ENCODE measurements around the gene PPP1R3G.

PPP1R3G gene

DNA sequence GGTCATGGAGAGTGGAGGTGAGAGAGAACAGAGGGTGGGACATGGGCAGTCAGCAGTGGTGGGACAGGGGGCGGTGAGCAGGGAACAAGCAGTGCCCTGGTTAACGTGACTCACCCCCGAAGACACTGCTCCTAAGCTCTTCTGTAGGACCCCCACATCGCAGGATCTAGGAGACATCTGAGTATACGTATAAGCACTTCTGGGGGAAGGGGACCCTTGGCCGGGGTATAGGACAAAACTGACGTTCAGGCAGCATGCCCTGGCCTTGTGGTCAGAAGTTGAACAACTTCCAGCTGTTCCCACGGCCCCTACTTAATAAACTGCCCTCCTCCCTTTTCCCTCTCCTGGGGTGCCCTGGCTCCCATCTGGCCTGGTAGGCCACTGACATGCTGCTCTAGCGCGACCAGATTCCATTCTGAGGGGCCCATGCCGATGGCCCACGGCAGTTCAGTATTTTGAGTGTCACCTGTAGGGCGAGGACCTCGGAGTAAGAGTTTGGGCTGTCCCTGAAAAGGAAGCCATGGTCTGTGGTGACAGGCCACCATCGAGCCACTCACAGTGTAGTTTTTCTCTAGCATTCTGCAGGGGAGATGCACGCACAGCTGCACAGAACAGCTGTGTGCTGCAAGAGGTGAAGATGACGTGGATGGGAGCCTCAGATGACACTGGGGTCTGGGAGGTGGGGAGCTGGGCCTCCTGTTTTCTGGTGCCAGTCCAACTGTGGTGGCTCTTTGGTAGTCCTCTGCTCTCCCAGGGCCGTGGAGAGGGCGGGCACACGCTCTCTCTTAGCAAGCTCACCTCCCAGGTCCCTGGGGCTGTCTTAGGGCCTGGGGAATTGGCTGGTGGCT is 38.4 kb downstream of the PPP1R3G start:
- TF ChIP-seq, protein P1, sequence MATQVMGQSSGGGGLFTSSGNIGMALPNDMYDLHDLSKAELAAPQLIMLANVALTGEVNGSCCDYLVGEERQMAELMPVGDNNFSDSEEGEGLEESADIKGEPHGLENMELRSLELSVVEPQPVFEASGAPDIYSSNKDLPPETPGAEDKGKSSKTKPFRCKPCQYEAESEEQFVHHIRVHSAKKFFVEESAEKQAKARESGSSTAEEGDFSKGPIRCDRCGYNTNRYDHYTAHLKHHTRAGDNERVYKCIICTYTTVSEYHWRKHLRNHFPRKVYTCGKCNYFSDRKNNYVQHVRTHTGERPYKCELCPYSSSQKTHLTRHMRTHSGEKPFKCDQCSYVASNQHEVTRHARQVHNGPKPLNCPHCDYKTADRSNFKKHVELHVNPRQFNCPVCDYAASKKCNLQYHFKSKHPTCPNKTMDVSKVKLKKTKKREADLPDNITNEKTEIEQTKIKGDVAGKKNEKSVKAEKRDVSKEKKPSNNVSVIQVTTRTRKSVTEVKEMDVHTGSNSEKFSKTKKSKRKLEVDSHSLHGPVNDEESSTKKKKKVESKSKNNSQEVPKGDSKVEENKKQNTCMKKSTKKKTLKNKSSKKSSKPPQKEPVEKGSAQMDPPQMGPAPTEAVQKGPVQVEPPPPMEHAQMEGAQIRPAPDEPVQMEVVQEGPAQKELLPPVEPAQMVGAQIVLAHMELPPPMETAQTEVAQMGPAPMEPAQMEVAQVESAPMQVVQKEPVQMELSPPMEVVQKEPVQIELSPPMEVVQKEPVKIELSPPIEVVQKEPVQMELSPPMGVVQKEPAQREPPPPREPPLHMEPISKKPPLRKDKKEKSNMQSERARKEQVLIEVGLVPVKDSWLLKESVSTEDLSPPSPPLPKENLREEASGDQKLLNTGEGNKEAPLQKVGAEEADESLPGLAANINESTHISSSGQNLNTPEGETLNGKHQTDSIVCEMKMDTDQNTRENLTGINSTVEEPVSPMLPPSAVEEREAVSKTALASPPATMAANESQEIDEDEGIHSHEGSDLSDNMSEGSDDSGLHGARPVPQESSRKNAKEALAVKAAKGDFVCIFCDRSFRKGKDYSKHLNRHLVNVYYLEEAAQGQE (IDR thresholded peaks at IDR 0.05; ENCODE audit: insufficient replicate concordance, low read depth), result no peak
- TF ChIP-seq POLR2AphosphoS5 (IDR thresholded peaks at IDR 0.05; ENCODE audit: low read depth) (no peak), GABPA (IDR thresholded peaks at IDR 0.05; ENCODE audit: low read depth) (no peak), SPI1 (IDR thresholded peaks at IDR 0.05; ENCODE audit: borderline replicate concordance, low read depth) (no peak)
- TF ChIP-seq, protein P2, sequence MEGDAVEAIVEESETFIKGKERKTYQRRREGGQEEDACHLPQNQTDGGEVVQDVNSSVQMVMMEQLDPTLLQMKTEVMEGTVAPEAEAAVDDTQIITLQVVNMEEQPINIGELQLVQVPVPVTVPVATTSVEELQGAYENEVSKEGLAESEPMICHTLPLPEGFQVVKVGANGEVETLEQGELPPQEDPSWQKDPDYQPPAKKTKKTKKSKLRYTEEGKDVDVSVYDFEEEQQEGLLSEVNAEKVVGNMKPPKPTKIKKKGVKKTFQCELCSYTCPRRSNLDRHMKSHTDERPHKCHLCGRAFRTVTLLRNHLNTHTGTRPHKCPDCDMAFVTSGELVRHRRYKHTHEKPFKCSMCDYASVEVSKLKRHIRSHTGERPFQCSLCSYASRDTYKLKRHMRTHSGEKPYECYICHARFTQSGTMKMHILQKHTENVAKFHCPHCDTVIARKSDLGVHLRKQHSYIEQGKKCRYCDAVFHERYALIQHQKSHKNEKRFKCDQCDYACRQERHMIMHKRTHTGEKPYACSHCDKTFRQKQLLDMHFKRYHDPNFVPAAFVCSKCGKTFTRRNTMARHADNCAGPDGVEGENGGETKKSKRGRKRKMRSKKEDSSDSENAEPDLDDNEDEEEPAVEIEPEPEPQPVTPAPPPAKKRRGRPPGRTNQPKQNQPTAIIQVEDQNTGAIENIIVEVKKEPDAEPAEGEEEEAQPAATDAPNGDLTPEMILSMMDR (IDR thresholded peaks at IDR 0.05; ENCODE audit: insufficient read depth, low read length), result no peak
- no peaks in the 10 kb centered on the region for H3K27me3 ChIP-seq (ENCODE audit: insufficient read depth, poor library complexity, severe bottlenecking)
- H3K27ac ChIP-seq (replicated peaks), result no peak overlapping the region
- DNase-seq (ENCODE audit: low read depth in 1 of 2, low spot score in 1 of 2), result no peak
- H3K4me3 ChIP-seq (replicated peaks; ENCODE audit: insufficient read depth, low read length), result no peak overlapping the region

DNA sequence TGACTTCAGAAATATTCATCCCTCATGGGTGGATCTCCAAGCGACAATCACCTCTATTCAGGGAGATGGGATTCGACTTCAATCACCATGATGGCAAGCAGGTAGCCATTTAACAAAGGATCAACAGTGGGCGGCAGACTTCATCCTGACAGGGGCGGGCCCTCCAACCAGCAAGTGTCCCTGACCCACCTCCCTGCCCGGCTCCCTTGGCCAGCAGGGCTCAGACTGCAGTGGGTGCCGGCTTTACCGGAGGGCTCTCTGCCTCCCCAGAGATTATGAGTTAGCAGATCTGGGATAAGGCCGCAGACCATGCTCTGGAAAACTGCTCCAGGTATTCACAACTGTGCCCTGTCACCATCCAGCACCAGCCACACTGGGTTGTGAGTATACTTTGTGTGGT is 39.4 kb downstream of the PPP1R3G start:
- Histone ChIP-seq H3K27ac (replicated peaks) (no peak overlapping the region), H3K4me3 (replicated peaks; ENCODE audit: insufficient read depth, low read length) (no peak overlapping the region), H3K27me3 (ENCODE audit: insufficient read depth, poor library complexity, severe bottlenecking) (no peaks in the 10 kb centered on the region)
- no peak for DNase-seq (ENCODE audit: low read depth in 1 of 2, low spot score in 1 of 2)
- TF ChIP-seq GABPA (IDR thresholded peaks at IDR 0.05; ENCODE audit: low read depth), result no peak
- no peak for TF ChIP-seq SPI1 (IDR thresholded peaks at IDR 0.05; ENCODE audit: borderline replicate concordance, low read depth)
- TF ChIP-seq, protein P2 (IDR thresholded peaks at IDR 0.05; ENCODE audit: insufficient read depth, low read length), result no peak
- TF ChIP-seq, protein P1 (IDR thresholded peaks at IDR 0.05; ENCODE audit: insufficient replicate concordance, low read depth), result no peak
- no peak for TF ChIP-seq POLR2AphosphoS5 (IDR thresholded peaks at IDR 0.05; ENCODE audit: low read depth)

DNA sequence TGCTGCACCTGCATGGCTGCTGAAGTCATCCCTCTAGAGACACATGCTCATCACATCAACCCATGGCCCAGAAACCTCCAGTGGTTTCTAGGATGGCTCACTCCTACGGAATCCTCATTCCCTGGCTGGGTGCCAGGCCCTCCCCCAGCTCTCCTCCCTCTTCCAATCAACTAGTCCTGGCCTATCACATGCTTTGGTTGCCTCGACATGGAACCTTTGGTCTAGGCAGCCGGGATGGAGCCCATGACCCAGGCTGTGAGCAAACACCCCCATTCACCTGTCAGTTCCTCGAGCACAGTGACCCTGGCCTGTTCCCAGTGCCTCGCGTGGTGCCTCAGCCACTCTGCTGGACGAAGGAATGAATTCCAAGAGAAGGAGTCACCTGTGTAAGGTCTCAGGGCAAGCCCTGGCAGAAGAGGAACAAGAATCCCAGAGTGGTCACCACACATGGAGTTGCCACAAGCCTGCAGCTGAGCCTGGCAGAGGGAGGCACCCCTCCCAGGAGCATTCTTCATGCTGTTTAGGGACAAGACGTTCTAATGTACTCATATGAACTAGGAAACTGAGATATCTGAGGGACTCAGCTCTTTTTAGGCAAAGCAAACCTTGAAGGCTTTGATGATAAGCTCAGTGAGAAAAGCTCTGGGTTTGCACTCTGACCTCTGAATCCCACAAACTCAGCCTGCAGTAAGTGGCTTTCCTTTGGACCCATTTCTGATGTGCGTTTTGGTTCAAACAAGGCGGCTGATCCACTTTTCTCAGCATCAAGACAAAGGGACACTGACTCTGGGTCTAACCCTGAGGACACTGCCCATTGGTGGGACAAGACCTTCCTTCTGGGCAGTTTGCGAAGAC is 40.2 kb downstream of the PPP1R3G start:
- no peaks in the 10 kb centered on the region for H3K27me3 ChIP-seq (ENCODE audit: insufficient read depth, poor library complexity, severe bottlenecking)
- no peak overlapping the region for H3K27ac ChIP-seq (replicated peaks)
- TF ChIP-seq POLR2AphosphoS5 (IDR thresholded peaks at IDR 0.05; ENCODE audit: low read depth) (no peak), GABPA (IDR thresholded peaks at IDR 0.05; ENCODE audit: low read depth) (no peak), SPI1 (IDR thresholded peaks at IDR 0.05; ENCODE audit: borderline replicate concordance, low read depth) (no peak)
- TF ChIP-seq, protein P2 (IDR thresholded peaks at IDR 0.05; ENCODE audit: insufficient read depth, low read length), result no peak
- TF ChIP-seq, protein P1 (IDR thresholded peaks at IDR 0.05; ENCODE audit: insufficient replicate concordance, low read depth), result no peak
- H3K4me3 ChIP-seq (replicated peaks; ENCODE audit: insufficient read depth, low read length), result no peak overlapping the region
- no peak for DNase-seq (ENCODE audit: low read depth in 1 of 2, low spot score in 1 of 2)

All from HL-60 (cell line).